NCI-H187 (cell line): ENCODE measurements around the gene UPK1A.
A peak's percentile ranks its signal among the peaks of the same experiment; 100 is the strongest.
"Not testable (repeated sequence)": the region's sequence is repeated elsewhere in the genome, so short reads cannot be mapped to it uniquely, and the experiment has no call there.

Experiments used
- DNase-seq, 2 experiments: peaks; one replicate each; lab custom pipeline; 2025; lab: John Stamatoyannopoulos, UW

The UPK1A gene

DNA sequence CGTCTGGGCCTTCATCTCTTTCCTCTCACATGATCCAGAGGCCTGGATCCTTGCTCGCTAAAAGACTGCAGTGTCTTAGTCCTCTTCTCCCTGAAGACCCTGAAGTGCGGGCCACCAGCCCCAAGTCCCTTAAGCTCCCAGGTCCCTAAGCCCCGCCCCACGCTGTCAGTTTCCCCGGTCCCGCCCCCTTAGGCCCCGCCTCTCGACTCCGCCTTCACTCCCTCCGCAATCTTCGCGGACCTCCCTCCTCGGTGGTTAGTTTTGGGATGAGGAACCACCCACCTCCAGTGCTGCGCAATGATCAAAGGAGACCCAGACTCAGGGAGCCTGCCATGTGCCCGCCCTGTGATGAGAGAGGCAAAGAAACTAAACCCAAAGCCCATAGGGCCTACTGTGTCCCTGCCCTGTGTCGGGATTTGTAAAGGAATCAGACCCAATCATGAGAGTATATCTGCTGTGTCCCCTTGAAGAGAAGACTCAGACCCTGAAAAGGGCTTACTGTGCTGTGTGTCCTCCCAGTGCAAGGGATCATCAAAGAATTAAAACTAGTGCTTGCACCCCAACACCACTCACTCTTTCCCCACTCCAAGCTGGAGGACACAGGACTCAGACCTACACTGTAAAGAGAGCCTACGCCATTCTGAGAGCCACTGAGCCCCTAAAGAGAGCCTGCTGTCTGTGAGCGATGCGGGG is 21.2 kb upstream of the UPK1A start:
- DNase-seq, result peak; percentile 8 to 55

DNA sequence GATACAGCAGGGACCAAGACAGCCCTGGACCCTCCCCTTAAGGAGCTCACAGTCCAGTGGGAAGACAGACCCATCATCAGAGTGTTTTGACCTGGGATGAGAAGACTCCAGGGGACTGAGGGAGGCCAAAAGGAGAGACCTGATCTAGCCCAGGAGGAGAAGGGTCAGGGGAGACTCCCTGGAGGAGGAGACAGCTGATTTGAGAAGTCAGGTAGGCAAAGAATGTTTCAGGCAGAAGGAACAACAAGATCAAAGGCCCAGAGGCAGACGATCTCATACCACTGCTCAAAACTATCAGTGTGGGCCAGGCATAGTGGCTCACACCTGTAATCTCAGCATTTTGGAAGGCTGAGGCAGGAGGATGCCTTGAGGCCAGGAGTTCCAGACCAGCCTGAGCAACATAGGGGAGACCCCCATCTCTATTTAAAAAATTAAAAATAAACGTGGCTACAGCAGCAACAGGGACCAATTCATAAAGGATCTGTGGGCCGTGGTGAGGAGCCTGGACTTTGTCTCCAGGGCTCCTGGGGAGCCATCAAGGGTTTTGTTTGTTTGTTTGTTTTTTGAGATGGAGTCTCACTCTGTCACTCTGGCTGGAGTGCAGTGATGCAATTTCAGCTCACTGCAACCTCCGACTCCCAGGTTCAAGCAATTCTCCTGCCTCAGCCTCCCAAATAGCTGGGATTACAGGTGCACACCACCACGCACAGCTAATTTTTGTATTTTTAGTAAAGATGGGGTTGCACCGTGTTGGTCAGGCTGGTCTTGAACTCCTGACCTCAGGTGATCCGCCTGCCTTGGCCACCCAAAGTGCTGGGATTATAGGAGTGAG is 20.4 kb upstream of the UPK1A start:
- no peak for DNase-seq

DNA sequence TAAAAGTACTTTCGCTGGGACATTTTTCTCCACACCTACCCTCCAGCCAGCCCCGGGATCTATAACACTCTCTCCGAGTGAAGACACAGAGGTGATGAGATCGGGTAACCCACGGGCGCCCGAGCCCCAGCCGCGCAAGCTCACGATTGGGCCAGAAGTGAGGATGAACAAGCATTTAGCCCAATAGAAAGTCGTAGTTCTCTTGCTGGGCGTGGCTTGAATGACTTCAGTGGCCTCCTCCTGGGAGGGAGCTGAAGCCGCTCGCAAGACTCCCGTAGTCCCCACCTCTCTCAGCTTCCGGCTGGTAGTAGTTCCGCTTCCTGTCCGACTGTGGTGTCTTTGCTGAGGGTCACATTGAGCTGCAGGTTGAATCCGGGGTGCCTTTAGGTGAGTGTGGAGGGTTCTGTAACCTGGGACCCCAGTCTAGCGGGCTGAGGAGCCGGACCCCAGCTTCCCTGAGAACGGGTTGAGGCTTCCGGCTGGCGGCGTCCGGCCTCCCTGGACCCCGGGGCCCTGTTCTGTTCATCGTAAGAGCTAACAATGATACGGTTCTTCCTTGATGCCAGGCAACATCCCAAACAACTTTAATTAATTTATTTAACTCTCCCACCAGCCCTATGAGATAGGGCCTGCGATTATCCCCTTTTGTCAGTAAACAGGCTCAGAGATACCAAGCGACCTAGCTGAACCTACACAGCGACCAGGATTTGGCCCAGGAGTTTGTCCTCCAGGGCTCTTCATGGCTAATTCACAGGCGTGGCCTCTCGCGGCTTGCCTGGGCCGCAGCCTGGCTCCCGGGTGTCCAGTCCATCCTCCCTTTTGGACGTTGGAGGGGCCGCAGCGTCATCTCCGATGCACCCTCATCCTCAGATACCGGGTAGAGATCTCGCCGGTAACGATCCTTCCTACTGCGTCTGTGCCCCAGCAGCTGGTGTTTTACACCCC is 18.0 kb upstream of the UPK1A start, which contains the start of gene COX6B1:
COX6B1 (plus strand) TSS at position 307 of the 945 bp plus-strand sequence. CDS start 2,921 bp downstream, outside the sequence.
- DNase-seq, result peak; percentile 86 to 96

DNA sequence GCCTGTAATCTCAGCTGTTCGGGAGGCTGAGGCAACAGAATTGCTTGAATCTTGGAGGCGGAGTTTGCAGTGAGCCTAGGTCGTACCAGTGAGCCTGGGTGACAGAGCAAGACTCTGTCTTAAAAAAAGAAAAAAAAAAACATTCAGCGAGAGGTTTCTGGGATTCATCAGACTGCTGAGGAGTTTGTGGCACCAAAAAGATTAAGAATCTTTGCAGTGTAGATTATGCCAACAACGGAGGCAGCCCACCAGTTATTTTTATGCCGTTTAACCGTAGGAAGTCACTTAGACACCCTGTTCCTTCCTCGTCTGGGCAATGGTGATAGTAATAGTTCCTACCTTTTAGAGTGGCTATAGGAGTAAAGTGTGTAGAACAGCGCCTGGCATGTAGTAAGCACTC is 15.7 kb upstream of the UPK1A start:
- no peak for DNase-seq

DNA sequence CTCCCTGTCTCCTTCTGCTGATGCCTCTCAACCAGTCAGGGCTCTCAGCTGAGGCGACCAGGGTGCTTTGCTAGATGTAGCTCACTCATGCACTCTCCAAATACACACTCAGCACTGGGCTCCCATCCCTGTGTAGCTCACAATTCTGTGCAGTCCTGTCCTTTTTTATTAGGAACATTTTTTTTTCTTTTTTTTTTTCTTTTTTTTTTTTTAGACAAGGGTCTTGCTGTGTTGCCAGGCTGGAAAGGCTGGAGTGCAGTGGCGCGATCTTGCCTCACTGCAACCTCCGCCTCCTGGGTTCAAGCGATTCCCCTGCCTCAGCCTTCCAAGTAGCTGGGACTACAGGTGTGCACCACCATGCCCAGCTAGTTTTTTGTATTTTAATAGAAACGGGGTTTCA is 11.5 kb upstream of the UPK1A start:
- DNase-seq, result not testable (repeated sequence)

DNA sequence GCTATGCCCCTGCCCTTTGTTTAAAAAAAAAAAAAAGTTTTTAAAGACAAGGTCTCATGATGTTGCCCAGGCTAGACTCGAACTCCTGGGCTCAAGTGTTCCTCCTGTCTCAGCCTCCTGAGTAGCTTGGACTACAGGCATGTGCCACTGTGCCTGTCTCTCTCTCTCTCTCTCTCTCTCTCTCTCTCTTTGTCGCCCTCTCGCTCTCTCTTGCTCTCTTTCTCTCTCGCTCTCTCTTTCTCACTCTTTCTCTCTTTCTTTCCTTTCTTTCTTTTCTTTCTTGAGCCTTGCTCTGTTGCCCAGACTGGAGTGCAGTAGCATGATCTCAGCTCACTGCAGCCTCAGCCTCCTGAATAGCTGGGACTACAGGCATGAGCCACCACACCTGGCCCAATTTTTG is 10.7 kb upstream of the UPK1A start:
- DNase-seq, result no peak

DNA sequence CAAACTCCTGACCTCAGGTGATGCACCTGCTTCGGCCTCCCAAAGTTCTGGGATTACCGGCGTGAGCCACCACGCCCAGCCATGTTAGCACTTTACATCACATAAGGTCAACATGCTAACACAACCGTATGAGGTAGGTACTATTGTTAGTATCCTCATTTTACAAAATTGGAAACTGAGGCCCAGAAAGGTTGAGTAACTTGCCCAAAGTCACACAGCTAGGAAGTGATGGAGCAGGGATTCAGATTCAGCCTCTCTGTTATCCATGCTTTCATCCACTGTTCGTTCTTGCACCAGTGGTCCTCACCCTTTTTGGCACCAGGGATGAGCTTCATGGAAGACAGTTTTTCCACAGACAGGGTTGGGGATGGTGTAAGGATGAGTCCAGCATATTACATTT is 9.6 kb upstream of the UPK1A start:
- no peak for DNase-seq

DNA sequence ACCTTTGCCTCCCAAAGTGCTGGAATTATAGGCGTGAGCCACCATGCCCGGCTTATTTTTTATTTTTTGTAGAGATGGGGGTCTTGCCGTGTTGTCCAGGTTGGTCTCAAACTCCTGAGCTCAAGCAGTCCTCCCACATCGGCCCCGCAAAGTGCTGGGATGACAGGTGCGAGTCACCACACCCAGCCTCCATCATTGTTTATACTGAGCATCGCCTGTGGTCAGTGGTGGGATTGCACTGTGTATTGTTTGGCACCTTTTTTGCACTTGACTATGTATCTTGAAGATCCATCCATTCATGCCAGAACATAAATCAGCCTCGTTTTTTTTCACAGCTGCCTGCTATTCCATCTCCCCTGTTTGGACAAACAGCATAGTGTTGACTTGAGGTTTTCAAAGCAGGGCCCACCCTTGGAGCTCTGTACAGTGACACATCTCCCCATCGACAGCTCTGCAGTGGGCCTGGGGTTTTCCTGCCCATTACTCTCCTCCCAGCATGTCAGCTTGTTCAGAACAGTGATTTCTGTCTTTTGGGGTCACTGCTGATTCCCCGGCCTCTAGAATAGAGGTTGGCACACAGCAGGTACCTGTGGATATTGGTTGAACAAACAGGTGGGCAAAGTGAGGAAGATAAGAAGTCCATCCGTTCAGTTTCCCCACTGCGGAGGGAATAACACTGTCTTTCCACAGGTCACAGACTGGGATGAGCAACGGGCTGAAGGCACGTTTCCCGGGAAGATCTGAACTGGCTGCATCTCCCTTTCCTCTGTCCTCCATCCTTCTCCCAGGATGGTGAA is 8.2 kb upstream of the UPK1A start:
- no peak for DNase-seq

DNA sequence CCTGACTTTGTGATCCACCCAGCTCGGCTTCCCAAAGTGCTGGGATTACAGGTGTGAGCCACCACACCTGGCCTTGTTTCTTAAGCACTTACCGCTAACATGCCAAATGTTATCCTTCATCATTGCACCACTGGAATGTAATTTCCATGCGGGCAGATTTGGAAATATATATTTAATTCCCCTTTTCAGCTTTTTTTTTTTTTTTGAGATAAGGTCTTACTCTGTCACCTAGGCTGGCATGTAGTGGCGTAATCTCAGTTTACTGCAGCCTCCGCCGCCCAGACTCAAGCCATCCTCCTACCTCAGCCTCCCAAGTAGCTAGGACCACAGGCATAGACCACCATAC is 4.3 kb upstream of the UPK1A start:
- no peak for DNase-seq

DNA sequence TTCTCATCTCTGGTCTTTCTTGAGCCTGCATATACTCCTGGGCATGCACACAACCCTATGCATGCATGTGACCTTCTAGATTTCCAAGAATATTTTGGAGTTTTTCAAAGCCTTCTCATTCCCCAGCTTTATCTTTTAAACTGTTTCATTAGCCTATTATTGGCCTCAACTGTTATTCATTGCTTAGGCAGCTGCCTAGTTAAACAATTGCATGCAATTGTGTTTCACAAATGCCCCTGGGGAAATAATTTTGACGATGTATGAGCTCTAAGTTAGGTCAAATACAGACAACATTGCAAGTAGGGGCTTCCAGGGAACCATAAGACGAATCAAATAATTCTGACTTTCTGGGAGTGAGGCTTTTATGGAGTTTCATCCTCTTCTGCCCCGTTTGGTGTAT is 2.3 kb upstream of the UPK1A start:
- no peak for DNase-seq

DNA sequence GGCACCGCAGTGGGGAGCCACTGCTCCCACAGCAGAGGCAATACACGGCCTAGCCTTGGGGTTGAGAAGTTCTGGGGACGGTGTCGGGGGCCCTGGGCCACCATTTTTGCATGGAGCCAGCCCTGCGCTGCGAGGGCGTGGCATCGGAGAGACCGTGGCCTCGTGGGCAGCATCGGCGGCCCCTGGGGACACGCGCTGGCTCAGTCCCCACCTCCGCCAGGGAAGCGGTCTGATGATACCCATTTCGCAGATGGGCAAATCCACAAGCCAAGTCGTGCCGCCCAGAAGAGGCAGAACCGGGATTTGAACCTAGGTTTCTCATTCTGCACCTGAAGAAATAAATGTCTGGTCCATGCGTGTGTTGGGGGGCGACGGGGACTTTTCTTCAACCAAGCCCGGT is 1.2 kb upstream of the UPK1A start:
- DNase-seq, result no peak

DNA sequence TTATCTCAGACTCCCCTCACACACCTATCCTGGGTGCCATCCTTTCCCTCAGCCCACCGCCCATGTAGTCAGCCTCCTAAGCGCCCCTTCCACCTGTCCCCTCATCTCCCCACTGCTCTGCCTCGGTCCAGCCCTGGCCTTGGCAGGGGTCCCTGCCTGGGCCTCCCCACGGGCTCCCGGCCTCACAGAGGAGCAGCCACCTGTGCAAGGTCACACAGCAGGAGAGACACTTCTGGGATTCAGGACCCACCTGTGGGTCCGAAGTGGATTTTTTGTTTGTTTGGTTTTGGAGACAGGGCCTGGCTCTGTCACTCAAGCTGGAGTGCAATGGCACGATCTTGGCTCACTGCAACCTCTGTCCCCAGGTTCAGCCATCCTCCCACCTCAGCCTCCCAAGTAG is 713 bp upstream of the UPK1A start:
- DNase-seq, result no peak

DNA sequence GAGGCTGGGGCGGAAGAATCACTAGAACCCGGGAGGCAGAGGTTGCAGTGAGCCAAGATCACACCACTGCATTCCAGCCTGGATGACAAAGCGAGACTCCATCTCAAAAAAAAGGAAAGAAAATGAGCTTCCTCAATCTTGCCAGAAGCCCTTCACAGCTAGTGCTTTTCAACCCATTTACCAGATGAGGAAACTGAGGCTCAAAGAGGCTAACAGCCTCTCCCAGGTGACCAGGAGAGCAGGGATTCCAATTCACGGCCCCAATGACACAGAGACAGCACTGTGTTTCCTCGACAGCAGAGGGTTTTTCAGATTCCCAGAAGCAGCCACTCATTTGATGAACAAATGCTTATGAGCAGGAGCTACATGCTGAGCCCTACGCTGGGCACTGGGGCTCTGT is 3.2 kb downstream of the UPK1A start:
- no peak for DNase-seq

DNA sequence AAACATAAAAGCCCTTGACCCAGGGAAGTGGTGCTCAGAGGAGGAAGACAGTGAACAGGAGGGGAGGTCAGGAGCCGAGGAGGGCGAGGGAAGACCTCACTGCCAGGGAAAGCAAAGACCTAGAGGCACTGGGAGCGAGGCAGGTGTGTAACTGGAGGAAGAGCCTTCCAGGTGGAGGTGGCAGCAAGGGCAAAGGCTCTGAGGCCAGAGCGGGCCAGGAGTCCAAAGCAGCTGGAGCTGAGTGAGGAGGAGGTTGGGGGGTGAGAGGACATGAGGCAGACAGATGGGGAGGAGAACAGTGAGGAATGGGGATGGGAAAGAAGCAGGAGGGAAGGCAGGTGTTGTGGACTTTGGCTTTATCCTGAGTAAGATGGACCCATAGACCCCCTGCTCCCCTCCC is 3.7 kb downstream of the UPK1A start:
- DNase-seq, result no peak

DNA sequence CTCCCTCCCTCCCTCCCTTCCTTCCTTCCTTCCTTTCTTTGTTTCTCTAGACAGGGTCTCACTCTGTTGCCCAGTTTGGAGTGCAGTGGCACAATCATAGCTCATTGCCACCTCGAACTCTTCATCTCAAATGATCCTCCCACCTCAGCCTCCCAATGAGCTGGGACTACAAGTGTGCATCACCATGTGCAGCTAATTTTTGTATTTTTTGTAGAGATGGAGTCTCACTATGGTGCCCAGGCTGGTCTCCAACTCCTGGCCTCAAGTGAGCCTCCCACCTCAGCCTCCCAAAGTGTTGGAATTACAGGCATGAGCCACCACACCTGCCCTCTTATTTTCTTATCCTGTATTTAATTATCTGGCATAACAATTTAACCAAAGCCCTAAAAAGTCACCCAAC is 4.4 kb downstream of the UPK1A start:
- no peak for DNase-seq

DNA sequence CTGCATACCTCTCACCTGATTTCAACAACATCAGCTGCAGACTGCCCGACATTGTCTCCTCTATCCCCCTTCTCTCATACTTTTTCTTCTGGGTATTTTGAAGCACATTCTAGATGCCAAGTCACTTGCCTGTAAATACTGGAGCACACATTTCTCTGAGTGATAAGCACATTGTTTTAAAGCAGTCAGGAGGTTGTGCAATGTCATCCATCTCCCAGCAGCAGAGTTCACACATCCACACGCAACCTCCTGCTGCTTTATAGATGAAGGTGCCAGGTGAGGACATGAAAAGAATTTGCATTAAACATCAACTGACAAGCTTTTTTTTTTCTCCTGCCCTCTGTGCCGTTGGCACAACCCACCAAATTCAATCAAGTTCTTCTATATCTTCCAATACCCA is 5.5 kb downstream of the UPK1A start:
- no peak for DNase-seq

DNA sequence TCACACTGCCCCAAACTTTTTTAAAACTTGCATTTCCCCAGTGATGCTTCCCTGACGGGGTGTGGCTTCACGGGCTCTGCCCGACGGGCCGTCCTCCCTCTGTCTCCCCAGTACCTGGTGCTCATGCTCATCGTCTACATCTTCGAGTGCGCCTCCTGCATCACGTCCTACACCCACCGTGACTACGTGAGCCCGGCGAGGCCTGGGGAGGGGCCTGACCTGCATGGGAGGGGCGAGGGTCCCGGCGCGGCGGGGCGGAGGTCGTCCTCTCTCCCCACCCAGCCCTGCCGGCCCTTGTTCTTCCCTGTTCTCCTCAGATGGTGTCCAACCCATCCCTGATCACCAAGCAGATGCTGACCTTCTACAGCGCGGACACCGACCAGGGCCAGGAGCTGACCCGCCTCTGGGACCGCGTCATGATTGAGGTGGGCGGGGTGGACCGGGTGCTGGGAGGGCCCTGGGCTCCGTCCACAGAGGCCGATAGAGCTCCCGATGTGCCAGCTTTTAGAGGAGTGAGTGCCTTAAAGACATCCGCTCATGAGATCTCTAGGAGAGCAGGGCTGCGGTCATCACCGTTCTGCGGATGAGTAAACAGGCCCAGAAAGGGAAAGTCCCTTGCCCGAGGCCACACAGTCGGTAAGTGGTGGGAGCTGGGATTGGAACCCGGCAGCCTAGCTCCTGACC is 6.9 kb downstream of the UPK1A start:
- DNase-seq, result no peak

DNA sequence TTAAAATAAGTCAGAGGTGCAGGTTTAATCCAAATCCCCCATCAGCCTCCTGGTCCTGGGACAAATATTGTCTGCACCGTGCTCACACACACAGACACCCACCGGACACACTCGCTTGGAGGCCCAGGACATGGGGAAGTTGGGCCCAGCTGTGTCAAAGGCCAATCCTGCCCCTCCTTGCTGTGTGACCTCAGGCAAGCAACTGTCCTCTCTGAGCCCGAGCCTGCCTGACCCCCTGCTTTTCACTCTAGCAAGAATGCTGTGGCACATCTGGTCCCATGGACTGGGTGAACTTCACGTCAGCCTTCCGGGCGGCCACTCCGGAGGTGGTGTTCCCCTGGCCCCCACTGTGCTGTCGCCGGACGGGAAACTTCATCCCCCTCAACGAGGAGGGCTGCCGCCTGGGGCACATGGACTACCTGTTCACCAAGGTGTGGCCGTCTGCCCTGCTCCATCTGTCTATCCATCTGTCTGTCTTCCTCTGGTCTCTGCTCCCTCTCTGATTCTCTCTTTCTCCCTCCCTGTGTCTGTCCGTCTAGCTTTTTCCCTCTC is 9.3 kb downstream of the UPK1A start:
- no peak for DNase-seq

DNA sequence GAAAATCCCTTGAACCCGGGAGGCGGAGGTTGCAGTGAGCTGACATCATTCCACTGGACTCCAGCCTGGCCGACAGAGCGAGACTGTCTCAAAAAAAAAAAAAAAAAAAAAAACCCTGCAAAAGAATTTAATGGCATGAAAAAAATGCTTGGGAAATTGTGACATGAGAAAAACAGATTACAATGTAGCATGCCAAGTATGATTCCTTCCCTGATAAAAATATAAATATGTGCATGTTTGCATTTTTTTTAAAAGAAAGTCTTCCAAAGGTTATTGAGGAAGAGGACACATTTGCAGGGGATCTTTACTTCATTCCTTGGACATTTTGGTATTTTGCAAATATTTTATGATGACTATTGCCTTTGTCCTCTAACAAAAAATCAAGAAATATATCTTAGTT is 23.5 kb downstream of the UPK1A start:
- no peak for DNase-seq

DNA sequence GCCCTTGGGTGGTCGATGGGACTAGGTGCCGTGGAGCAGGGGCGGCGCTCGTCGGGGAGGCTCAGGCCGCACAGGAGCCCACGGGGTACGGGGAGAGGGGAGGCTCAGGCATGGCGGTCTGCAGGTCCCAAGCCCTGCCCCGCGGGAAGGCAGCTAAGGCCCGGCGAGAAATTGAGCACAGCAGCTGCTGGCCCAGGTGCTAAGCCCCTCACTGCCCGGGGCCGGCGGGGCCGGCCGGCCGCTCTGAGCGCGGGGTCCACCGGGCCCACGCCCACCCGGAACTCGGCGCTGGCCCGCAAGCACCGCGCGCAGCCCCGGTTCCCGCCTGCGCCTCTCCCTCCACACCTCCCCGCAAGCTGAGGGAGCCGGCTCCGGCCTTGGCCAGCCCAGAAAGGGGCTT is 24.8 kb downstream of the UPK1A start:
- not testable (repeated sequence) for DNase-seq

DNA sequence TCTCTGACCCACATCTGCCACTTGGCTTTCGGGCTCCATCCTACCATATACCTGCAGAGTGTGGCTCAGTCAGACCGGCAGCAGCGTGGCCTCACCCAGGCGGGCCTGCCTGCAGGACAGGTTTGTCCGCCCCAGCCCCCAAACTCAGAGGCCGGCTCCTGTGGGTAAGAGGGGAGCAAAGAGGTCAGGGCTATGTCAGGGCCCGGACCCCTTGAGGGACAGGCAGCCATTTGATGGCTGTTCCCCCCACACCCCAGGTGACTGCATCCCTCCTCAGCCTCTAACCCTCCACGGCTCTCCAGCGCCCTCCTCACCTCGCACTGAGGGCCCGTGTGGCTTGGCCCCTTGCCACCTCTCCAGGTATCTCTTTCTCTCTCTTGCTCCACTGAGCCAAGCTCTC is 25.7 kb downstream of the UPK1A start:
- no peak for DNase-seq
